ENCODE measurements around the gene TMEM247. TPM values are rescaled to one million over a fixed set of nuclear protein-coding genes. Genes with fewer than 3 reads are reported as not detected.

TMEM247 gene
- total and polyA plus RNA-seq, 10 of the 15 experiments (the other 5 are each of a cell fraction or from before 2014, with no cell fraction given): not detected

- TF ChIP-seq SMARCA5 (IDR thresholded peaks at IDR 0.05): no peak
- TF ChIP-seq BCL11A (IDR thresholded peaks at IDR 0.05; ENCODE audit: low read depth, low read length): no peak
- TF ChIP-seq HSF1 (IDR thresholded peaks at IDR 0.05; ENCODE audit: low read depth, low read length): no peak
- TF ChIP-seq, protein P1, sequence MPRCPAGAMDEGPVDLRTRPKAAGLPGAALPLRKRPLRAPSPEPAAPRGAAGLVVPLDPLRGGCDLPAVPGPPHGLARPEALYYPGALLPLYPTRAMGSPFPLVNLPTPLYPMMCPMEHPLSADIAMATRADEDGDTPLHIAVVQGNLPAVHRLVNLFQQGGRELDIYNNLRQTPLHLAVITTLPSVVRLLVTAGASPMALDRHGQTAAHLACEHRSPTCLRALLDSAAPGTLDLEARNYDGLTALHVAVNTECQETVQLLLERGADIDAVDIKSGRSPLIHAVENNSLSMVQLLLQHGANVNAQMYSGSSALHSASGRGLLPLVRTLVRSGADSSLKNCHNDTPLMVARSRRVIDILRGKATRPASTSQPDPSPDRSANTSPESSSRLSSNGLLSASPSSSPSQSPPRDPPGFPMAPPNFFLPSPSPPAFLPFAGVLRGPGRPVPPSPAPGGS (IDR thresholded peaks at IDR 0.05; ENCODE audit: borderline replicate concordance, insufficient read depth, low read depth, low read length, poor library complexity, severe bottlenecking): no peak
- TF ChIP-seq ZBTB40 (IDR thresholded peaks at IDR 0.05; ENCODE audit: borderline replicate concordance): no peak
- no peak for TF ChIP-seq E2F8 (IDR thresholded peaks at IDR 0.05; ENCODE audit: low read depth, partially characterized antibody)
- TF ChIP-seq TBL1XR1 (IDR thresholded peaks at IDR 0.05; ENCODE audit: low read depth, low read length): no peak
- TF ChIP-seq NFYA (IDR thresholded peaks at IDR 0.05; ENCODE audit: borderline replicate concordance, low read depth, low read length): no peak
- TF ChIP-seq BACH1 (IDR thresholded peaks at IDR 0.05; ENCODE audit: borderline replicate concordance): no peak
- TF ChIP-seq EED (IDR thresholded peaks at IDR 0.05; ENCODE audit: low read depth): no peak
- no peak for TF ChIP-seq MAX (IDR thresholded peaks at IDR 0.05; ENCODE audit: low read depth, low read length)
- no peak overlapping the region for H3K4me3 ChIP-seq
- in situ Hi-C loops (cut with MboI) (no loop called here), intact Hi-C loops (cut with micrococcal nuclease; ENCODE audit: unreplicated experiment) (no loop called here)
- RAD21 ChIA-PET (ENCODE audit: unreplicated experiment): interaction anchor here (1.6 kb wide), 1 partner anchor 9 kb away, joined by 4 read pairs; no protein-coding TSS in a partner anchor
- ATAC-seq: no peak
- no peak overlapping the region for H2AFZ ChIP-seq (ENCODE audit: control insufficient read depth, low read depth, low read length)
- 0% methylated on average over 1 of the region's 1 CpG for WGBS (ENCODE audit: insufficient coverage, insufficient replicate concordance, low lambda C conversion rate, missing lambda C conversion rate)
- H3K4me2 ChIP-seq (ENCODE audit: control insufficient read depth, insufficient read depth): no peak overlapping the region
- H3K79me2 ChIP-seq (ENCODE audit: control insufficient read depth, insufficient read depth, low read length): no peaks in the 10 kb centered on the region
- no TSS peak for BruUV-seq (replicated peaks)
- no peaks in the 10 kb centered on the region for H3K36me3 ChIP-seq (ENCODE audit: control insufficient read depth in 2 of 2, insufficient read depth in 2 of 2, low read length in 1 of 2)
- SMC1A ChIA-PET (ENCODE audit: uncharacterized antibody, unreplicated experiment): interaction anchor here (1.0 to 2.0 kb wide), 2 partner anchors 13 to 20 kb away, joined by 3 to 4 read pairs; no protein-coding TSS in a partner anchor
- H3K4me1 ChIP-seq (ENCODE audit: control insufficient read depth, insufficient read depth, low read length): no peaks in the 10 kb centered on the region
- no peak for FAIRE-seq
- CTCF ChIA-PET: no interaction called here
- DNase-seq (ENCODE audit: low read depth, low spot score): no peak
- no peak overlapping the region for H3K9ac ChIP-seq (ENCODE audit: control insufficient read depth, insufficient read depth, low read length)
- H3K9me3 ChIP-seq (replicated peaks; ENCODE audit: control insufficient read depth, insufficient read depth, low read length): no peaks in the 10 kb centered on the region; the same call in 2 of the 3 replicates
- POLR2A ChIA-PET: interaction anchor here (0.5 to 0.6 kb wide), 2 partner anchors 23 to 208 kb away, joined by 3 read pairs; no protein-coding TSS in a partner anchor
- H3K27ac ChIP-seq (ENCODE audit: control insufficient read depth, insufficient read depth): no peak overlapping the region
- H3K27me3 ChIP-seq (replicated peaks in 1 of 2; ENCODE audit: control insufficient read depth in 2 of 2, insufficient read depth in 2 of 2, low read length in 1 of 2): no peaks in the 10 kb centered on the region; a peak in 1 of 4 replicates
- no peaks in the 10 kb centered on the region for H4K20me1 ChIP-seq (ENCODE audit: control insufficient read depth, insufficient read depth)
Observed at GRCh38 chr2:46430413-46430812, 49.0 kb upstream of the TMEM247 start.

Measured in GM12878 (cell line).